ENCODE data around the gene ACP4. TPM values are rescaled to one million over a fixed set of nuclear protein-coding genes. Genes with fewer than 3 reads are reported as not detected.
A peak's percentile ranks its signal among the peaks of the same experiment; 100 is the strongest.

The ACP4 gene
- total RNA-seq, 1 experiment from 2014 or later, result not detected

DNA sequence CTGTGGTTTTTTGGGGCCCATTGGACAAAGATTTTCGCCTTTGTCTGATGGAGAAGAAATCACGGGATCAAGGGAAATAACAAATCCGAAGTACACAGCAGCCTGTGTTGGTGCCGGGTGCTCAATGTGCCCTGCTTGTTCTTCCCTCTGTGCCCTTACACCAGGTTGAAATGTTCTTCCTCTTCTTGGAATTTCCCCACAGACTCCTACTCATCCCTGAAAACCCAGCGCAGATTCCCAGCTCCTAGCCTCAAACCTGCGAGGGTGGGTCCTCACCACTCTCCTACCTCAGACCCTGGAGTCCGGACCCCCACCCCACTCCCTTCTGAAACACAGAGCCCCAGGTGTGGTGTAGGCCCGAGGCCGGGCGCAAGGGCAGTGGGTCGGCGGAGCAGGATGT lies 4.9 kb upstream of the ACP4 start:
- Histone ChIP-seq H3K27ac (no peak overlapping the region), H3K4me3 (no peak overlapping the region), H3K9me3 (replicated peaks) (no peaks in the 10 kb centered on the region), H3K36me3 (no peaks in the 10 kb centered on the region), H3K4me1 (peaks cover 3% of the 10 kb centered on the region), H3K27me3 (no peaks in the 10 kb centered on the region)
- no peak for DNase-seq

DNA sequence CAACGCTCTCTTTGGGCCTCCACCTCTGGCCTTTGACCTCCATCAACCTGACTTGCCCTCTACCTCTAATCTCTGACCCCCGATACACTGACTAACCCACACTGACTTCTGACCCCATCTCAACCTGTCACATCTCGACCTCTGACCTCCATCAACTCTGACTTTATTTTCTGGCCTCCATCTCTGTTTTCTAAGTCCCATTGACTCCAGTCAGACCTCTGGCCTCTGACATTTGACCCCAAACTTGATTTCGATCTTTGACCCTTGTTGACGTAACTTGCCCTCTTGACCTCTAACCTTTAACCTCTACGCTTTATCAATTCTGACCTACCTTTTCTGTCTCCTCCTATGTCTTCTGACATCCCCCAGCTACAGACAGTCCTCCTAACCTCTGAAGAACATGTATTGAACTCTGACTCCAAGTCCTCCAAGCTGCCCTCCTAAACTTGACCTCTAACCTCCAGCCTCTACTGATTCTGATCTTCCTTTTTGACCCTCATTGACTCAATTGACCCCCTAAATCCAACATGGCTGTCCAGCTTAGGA lies 780 bp downstream of the ACP4 start:
- Histone ChIP-seq H3K4me1 (no peaks in the 10 kb centered on the region), H3K36me3 (no peaks in the 10 kb centered on the region), H3K9me3 (replicated peaks) (no peaks in the 10 kb centered on the region), H3K4me3 (no peak overlapping the region), H3K27ac (no peak overlapping the region), H3K27me3 (no peaks in the 10 kb centered on the region)
- no peak for DNase-seq

DNA sequence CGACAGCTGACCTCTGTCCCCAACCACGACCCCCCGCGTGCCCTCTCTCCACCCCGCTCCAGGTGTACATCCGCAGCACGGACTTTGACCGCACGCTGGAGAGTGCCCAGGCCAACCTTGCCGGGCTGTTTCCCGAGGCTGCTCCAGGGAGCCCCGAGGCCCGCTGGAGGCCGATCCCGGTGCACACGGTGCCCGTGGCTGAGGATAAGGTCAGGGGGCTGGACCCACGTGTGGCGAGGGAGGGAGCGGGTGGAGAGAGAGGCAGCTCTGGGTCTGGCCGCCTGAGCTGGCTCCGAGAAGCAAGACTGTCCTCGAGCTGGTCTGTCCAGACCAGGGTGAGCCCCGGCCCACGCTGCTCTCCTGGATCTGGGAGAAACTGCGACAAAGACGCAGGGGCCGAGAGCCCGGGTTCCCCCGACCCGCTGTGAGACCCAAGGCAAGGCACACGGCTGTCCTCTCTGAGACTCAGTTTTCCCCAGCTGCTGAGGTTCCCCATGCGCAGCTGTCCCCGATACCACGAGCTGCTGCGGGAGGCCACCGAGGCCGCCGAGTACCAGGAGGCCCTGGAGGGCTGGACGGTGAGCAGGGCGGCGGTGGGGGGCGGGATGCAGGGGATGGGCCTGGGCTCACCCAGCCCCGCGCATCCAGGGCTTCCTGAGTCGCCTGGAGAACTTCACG lies 1.5 kb downstream of the ACP4 start:
- H3K4me1 ChIP-seq, result no peaks in the 10 kb centered on the region
- peaks cover 7% of the 10 kb centered on the region for H3K36me3 ChIP-seq
- no peak overlapping the region for H3K27ac ChIP-seq
- no peaks in the 10 kb centered on the region for H3K9me3 ChIP-seq (replicated peaks)
- DNase-seq, result peak in 1 of 2 experiments; percentile 40
- H3K4me3 ChIP-seq, result no peak overlapping the region
- H3K27me3 ChIP-seq, result no peaks in the 10 kb centered on the region

DNA sequence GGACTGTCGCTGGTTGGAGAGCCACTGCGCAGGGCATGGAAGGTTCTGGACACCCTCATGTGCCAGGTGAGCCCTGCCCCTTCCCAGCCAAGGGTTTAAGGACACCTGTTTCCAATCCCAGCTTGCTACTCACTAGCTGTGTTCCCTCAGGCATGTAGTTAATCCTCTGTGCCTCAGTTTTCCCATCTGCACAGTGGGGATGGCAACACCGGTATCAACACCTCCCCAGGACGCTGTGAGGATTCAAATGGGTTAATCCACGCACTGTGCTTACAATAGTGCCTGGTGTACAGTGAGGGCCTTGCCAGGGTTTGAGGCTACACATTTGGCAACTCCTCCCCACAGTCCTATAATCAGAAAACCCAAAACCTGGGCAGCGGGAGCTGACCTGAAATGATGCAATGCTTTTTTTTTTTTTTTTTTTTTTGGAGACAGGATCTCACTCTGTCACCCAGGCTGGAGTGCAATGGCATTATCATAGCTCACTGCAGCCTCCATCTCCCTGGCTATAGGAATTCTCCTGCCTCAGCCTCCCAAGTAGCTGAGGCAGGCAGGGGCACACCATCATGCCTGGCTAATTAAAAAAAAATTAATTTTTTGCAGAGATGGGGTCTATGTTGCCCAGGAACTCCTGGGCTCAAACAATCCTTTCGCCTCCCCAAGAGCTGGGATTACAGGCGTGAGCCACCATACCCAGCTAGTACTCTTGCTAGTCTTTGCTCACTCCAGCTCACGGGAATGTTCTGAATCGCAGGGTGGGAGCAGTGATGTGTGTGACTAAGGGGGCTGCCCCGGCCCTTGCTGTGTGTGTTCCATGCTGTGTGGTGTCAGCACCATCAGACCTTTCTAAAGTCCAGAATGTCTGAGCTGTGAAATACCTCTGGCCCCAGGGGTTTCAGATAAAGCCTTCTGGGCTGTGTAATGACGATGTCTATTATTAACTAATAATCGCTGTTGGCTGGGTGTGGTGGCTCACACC lies 2.3 kb downstream of the ACP4 start:
- Histone ChIP-seq H3K36me3 (peaks cover 15% of the 10 kb centered on the region), H3K27me3 (no peaks in the 10 kb centered on the region), H3K4me3 (no peak overlapping the region), H3K4me1 (no peaks in the 10 kb centered on the region), H3K27ac (no peak overlapping the region), H3K9me3 (replicated peaks) (no peaks in the 10 kb centered on the region)
- no peak for DNase-seq

DNA sequence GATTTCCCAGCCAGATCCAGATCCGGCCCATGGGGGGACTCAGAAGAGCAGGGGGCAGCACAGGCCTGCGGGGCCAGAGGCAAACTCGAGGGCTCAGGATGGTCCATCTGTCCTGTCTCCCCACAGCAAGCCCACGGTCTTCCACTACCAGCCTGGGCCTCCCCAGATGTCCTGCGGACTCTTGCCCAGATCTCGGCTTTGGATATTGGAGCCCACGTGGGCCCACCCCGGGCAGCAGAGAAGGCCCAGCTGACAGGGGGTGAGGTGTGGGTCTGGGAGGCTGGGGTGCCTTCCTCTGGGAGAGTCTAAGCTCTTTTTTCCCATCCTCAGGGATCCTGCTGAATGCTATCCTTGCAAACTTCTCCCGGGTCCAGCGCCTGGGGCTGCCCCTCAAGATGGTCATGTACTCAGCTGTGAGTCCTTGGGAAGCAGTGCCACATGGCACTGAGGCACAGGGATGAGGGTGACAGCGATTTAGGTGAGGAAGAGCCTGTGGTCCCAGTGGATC lies 3.4 kb downstream of the ACP4 start:
- Histone ChIP-seq H3K4me1 (no peaks in the 10 kb centered on the region), H3K36me3 (peaks cover 26% of the 10 kb centered on the region), H3K9me3 (replicated peaks) (no peaks in the 10 kb centered on the region), H3K27me3 (no peaks in the 10 kb centered on the region), H3K27ac (no peak overlapping the region), H3K4me3 (no peak overlapping the region)
- DNase-seq, result no peak

DNA sequence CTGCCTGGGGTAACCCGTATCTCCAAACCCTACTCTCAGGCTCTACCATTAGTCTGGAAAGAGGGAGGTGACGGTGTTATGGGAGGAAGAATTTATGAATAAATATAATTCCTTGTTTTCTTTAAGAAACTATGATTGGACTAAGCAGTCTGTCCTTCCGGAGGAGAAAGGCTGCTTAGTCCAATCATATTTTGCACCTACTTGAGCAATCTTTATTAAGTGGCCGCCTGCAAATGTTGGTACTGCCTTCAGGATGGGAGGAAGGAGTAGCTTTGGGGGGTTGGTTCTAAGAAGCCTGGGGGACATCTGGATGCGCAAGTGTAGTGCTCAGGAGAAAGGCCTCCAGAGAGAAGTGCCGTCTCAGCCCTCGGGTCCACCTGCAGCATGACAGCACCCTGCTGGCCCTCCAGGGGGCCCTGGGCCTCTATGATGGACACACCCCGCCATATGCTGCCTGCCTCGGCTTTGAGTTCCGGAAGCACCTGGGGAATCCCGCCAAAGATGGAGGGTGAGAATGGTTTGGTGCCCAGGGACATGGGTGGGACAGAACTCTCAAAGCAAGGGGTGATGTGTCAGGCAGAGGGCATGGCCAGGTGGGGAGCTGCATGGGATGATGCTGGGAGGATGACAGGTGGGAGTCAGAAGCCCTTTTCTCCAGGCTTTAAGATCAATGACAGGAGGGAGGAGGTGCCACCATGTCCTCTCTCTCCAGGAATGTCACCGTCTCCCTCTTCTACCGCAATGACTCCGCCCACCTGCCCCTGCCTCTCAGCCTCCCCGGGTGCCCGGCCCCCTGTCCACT lies 4.1 kb downstream of the ACP4 start:
- peaks cover 32% of the 10 kb centered on the region for H3K36me3 ChIP-seq
- DNase-seq, result peak in 1 of 2 experiments; percentile 49
- no peaks in the 10 kb centered on the region for H3K27me3 ChIP-seq
- no peaks in the 10 kb centered on the region for H3K4me1 ChIP-seq
- no peaks in the 10 kb centered on the region for H3K9me3 ChIP-seq (replicated peaks)
- H3K27ac ChIP-seq, result no peak overlapping the region
- no peak overlapping the region for H3K4me3 ChIP-seq

DNA sequence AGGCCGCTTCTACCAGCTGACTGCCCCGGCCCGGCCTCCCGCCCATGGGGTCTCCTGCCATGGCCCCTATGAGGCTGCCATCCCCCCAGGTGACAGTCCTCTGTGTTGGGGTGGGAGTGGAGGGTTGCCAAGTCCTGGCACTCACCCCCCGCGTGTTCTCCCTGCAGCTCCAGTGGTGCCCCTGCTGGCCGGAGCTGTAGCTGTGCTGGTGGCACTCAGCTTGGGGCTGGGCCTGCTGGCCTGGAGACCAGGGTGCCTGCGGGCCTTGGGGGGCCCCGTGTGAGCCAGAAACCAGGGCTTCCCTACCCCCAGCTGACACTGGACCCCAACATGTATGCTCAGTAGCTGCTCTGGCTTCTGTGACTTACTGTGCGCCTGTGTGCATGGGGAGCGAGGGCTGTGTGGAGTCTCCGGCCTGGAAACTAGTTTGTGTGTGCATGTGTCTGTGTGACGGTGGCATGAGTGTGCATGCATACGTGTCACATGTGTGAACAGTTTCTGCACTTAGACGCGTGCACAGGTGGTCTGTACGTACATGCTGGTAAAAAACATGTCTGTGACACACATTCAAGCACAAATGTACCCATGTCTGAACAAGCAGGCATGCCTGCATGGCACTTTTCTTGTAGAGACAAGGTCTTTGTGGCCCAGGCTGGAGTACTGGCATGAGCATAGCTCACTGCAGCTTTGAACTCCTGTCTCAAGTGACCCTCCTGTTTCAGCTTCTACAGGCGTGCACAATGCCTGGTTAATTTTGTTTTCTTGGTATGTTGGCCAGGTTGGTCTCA lies 4.9 kb downstream of the ACP4 start:
- Histone ChIP-seq H3K4me1 (no peaks in the 10 kb centered on the region), H3K4me3 (no peak overlapping the region), H3K36me3 (peaks cover 40% of the 10 kb centered on the region), H3K9me3 (replicated peaks) (no peaks in the 10 kb centered on the region), H3K27me3 (no peaks in the 10 kb centered on the region), H3K27ac (no peak overlapping the region)
- DNase-seq, result peak; percentile 44 to 49

DNA sequence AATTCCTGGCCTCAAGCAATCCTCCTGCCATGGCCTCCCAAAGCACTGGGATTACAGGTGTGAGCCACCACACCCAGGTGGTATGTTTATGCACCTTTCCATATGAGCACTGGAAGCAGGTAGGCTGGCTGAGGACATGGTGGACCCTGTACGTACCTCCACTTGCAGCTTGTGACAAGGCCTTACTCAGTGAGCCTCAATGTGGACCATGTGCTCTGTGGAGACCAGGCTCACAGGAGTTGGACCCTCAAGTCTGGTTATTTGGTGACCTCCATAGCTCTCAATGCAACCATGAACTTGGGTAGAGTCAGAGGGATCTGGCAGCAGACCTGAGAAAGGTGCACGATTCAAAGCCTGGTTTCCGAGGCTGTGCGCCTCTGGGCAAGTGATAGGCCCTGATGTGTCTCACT lies 5.5 kb downstream of the ACP4 start:
- Histone ChIP-seq H3K4me3 (no peak overlapping the region), H3K36me3 (peaks cover 43% of the 10 kb centered on the region), H3K9me3 (replicated peaks) (no peaks in the 10 kb centered on the region), H3K4me1 (no peaks in the 10 kb centered on the region), H3K27me3 (no peaks in the 10 kb centered on the region), H3K27ac (no peak overlapping the region)
- no peak for DNase-seq

DNA sequence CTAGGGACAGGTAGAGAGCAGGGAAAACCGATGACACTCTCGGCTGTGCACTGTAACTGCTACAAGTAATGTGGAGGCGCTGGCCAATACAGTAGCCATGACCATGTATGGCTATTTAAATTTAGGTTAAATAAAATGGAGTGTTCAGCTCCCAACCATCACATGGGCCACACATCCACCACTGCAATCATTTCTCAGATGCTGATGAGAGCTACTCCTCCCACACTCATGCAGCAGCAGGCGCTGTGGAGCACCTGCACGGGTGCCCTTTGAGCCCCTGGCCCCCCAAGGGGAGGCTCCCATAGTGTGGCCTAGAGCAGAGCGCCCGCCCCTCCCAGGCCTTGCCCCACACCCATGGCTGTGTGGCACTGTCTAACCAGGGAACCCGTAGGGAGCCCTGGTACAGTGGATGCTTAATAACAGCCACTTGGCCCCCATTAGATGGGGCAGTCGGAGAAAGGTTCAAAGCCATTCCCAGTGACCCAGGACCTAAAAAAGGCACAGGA lies 6.0 kb downstream of the ACP4 start:
- Histone ChIP-seq H3K27me3 (no peaks in the 10 kb centered on the region), H3K36me3 (peaks cover 48% of the 10 kb centered on the region), H3K27ac (no peak overlapping the region), H3K4me1 (no peaks in the 10 kb centered on the region), H3K9me3 (replicated peaks) (no peaks in the 10 kb centered on the region), H3K4me3 (no peak overlapping the region)
- no peak for DNase-seq

DNA sequence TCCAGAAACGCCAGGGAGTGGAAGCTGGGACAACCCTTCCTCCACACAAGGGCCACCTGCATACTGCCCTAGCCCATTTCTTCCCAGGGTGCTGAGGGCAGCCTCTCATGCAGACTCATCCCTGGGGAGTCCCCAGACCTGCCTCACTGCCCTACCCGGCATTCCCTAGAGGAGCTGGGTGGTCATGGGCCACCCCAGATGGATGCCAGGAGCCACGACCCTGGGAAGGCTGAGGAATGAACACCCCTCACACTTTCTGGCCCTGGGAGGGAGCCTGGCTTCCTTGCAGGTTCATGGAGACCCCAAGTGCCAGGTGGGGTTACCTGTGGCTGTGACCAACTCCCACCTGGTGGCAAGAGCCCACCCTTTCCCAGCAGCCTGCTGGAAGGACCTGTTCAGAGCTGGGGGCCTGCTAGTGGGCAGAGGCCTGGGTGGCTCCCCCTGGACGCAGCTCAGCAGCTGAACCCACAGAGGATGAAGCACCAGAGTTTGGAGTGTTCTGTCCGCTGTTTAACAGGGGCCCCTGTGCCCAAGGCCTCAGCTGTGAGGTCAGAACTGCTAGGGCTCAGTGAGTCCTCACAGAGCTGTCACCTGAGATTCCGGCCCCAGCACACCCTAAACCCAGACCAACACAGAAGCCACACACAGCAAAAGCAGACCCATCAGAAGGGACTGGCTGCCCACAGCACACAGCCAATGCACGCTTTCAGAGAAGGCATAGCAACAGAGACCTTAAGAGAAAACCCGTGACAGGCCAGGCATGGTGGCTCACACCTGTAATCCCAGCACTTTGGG lies 6.6 kb downstream of the ACP4 start:
- Histone ChIP-seq H3K9me3 (replicated peaks) (no peaks in the 10 kb centered on the region), H3K4me3 (no peak overlapping the region), H3K36me3 (peaks cover 55% of the 10 kb centered on the region), H3K4me1 (no peaks in the 10 kb centered on the region), H3K27me3 (no peaks in the 10 kb centered on the region), H3K27ac (no peak overlapping the region)
- DNase-seq, result no peak

DNA sequence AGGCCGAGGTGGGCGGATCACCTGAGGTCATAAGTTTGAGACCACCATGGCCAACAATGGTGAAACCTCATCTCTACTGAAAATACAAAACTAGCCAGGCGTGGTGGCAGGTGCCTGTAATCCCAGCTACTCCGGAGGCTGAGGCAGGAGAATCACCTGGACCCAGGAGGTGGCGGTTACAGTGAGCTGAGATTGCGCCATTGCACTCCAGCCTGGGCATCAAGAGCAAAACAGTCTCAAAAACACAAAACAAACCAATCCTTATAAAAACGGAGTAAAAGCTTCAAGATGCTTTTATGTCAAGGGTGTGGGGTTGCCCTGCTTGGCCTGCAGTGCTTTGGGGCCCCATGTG lies 7.2 kb downstream of the ACP4 start:
- no peaks in the 10 kb centered on the region for H3K9me3 ChIP-seq (replicated peaks)
- no peaks in the 10 kb centered on the region for H3K4me1 ChIP-seq
- H3K27me3 ChIP-seq, result no peaks in the 10 kb centered on the region
- no peak overlapping the region for H3K27ac ChIP-seq
- DNase-seq, result no peak
- H3K36me3 ChIP-seq, result peaks cover 61% of the 10 kb centered on the region
- no peak overlapping the region for H3K4me3 ChIP-seq

DNA sequence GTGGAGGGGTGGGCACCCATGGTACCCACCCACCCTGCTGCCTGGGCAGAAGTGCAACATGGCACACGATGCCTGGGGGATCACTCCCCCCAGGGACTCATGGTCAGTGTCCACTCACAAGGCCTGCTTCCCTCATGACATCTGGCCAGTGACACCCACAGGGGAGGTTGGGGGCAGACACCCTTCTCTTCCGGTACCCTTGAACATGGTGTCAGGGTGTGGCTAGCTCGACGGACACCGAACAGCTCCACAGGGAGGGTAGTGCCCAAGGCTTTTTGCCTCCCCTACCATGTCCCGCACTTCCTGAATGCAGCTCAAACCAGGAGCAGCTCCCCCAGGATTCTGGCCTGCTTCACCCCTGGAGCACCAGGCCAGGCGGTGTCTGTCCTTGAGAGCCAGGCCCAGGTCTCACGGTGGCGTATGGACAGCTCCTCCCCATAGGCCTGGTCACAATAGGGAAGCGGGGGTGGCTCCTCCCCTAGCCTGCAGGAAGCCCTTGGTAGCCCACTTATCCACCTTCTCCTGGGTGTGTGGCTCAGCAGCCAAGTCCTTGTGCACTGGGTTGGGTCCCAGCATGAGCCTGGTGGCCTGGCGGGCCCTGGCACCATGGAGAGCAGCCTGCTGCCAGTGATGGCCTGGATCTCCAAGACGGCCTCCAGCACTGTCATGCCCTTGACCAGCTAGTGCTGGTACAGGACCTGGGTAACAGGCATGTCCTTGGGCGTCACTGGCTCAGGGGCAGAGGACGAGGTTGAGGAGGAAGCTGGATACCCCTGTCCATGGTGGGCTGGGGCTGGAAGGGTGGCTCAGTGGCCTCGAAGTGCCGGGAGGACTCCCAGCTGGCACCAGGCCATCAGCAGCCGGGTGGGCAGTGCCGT lies 7.8 kb downstream of the ACP4 start:
- Histone ChIP-seq H3K27me3 (no peaks in the 10 kb centered on the region), H3K4me3 (no peak overlapping the region), H3K27ac (no peak overlapping the region), H3K4me1 (no peaks in the 10 kb centered on the region), H3K36me3 (peaks cover 64% of the 10 kb centered on the region), H3K9me3 (replicated peaks) (no peaks in the 10 kb centered on the region)
- DNase-seq, result no peak
